ENCODE results near the gene SLC4A8.

Gene SLC4A8

DNA sequence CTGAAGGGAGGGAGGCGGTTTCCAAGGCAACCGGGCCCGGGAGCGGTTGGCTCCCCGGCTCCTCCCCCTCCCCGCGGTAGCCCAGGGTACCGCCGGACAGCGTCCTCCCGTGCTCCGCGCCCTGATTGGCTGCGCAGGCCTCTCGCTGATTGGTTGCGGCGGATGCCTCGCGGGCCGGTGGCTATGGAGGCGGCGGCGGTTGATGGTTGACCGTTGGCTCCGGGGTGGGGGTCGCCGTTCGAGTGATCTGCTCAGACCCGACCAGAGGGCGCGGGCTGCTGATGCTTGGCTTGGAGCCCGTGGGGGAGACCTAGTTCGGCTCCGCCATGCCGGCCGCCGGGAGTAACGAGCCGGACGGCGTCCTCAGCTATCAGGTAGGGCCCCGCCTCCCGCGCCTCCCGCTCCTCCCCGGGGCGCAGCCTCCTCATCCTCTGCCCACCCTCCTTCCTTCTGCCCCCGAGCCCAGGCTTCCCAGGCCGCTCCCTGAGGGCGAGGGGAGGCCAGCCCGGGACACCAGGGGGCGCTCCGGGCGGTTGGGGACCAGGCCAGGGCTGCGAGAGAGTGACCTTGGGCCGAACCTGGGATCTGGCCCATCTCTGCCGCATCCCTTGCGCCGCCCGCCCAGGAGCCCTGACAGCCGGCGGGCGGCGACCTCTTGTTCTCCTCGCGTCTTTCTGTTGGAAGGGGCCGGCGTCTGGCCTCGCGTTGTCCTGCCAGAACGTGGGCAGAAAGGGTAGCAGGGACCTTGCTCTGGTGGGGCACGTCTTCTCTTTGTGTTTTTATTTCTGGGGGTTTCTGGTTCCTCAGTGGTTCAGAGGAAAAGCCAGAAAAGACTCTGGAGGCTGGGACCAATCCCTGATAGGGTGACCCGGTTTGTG, at the start of gene SLC4A8:
Gene SLC4A8, plus strand, starts transcription at position 170 of the 878 bp plus-strand sequence. Its CDS starts 157 bp downstream, at position 327.
- peak; percentile 4 to 19 for DNase-seq

DNA sequence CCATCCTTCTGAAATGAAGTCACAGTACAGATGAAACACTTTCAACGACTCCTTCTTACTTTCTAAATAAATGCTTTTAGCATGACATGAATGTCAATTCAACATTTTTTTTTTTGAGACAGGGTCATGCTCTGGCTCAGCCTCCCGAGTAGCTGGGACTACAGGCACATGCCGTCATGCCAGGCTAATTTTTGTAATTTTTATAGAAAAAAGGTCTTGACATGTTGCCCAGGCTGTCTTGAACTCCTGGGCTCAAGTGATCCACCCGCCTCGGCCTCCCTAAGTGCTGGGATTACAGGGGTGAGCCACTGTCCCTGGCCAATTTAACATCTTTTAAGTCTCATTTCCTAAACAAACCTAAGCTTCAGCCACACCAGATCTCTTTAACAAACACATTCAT, 49.8 kb upstream of the SLC4A8 start:
- no peak for DNase-seq

DNA sequence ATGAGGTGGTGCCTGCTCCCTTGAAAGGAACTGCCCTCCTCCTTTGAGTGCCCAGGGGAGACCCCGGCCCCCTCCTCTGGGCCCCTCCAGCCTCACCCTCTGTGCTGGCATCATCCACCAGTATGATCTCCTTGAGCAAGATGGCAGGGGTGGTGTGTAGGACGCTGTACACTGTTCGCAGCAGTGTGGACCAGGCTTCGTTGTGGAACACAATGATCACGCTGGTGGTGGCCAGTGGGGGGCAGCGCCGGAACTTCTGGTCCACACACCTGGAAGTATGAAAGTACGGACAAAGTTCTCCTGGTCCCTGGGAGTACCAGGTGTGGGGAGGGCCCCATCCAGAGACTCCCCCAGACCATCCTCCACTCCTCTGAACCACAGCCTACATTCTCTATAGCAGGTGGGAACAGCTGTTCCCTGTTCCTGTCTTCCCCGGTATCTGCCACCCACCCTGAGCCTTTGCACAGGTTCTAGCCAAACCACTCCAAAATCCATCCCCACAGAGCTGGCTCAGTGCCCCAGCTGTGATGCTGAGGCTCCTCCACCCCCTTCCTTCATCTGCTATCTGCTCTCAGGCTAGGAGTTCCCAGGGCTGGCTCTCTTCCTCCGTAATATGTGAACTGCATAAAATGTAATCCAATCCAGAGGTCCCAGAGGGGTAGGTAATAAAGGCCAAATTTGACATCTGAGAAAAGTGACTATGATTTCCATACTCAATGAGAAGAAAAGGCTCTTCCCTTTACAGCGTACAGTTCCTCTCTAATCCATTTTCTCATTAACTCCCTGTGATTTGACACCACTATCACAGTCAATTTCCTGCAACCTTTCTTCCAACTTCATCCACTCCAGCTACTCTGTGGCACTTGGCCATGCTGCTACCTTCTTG, 47.3 kb upstream of the SLC4A8 start:
- DNase-seq, result no peak

DNA sequence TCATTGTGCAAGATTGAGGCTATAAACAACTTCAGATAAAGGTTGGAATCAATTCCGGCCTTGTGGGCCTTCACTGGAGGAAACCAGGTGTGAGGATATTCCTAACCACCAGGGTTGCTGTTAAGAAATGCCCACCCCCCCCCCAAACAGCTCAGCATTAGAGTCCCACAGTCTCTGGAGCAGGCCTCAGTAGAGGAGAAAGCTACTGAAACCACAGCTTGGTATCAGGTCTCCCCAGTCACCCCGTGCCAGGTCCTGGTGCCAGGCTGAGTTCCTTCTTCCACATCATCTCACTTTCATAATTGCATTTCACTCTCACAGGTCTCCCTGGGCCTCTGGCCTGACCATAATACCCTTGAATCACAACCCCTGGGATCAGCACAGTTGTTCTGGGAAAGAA, 45.9 kb upstream of the SLC4A8 start:
- no peak for DNase-seq

DNA sequence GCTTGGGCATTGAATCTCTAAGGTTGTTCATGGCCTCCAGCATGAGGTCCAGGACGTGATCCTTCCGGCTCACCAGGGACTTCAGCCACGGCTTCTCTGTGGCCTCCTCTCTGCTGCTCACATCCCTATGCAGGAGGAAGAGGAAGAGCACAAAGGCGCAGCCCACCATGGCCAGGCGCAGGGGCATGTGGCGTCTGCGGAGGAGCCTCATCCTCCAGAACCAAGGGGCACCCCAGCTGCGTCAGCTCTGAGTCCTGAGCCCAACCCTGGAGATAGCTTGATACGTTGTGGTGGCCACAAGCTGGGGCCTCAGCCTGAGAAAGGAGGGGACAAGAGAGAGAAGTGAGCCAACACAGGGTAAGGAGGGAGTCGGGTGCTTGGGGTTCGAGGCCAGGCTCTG, 45.1 kb upstream of the SLC4A8 start:
- no peak for DNase-seq

DNA sequence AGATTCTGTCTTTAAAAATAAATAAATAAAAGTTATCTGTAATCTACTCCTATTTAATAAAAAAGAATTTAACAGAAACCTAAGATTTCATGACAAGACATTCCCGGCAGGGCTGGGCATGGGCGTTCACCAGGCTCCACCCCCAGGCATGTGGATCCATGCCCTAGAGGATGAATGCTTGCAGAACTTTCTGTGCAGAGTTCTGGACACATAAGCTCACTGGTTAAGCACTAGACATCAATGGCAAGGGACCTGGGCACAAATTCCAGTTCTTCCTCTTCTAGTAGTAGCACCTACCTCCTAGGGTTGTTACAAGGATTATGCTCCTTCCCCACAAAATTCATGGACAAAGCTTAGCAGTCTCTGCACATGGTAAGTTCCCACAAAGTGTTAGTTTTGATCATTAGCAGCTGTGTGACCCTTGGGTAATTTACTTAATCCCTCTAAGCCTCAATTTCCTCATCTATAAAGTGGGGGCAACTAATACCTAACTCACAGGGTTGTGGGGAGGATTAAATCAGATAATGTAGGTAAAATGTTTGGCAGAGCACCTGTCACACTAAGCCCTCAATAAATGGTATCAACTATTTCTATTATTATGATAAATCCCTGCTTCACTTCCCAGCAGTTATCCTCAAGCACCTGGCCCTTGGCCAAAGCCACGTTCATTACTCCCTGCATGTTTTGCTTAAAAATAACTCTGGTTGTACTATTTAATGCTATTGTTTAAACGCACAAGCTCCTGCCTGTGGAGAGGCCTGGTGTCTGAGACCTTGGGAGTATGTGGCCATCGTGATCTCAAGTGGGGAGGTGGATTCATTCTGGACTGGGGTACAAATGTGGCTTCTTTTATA, 43.2 kb upstream of the SLC4A8 start:
- no peak for DNase-seq

DNA sequence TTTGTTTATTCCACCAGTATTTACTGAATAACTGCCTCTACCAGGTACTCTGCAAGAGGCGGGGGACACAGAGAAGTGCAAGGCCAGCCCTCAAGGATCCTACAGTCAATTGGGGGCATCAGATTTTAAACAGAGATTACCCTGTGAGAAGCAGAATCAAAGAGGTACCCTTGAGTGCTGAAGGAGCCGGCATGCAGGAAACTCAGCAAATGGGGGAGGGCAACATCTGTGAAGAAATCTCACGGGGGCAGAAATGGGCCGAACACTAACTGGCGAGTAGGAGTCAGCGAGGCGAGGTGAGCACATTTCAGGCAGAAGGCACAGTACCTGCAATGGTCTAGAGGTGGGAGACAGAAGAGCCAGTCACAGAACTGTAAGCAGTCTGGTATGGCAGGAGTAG, 42.5 kb upstream of the SLC4A8 start:
- no peak for DNase-seq

DNA sequence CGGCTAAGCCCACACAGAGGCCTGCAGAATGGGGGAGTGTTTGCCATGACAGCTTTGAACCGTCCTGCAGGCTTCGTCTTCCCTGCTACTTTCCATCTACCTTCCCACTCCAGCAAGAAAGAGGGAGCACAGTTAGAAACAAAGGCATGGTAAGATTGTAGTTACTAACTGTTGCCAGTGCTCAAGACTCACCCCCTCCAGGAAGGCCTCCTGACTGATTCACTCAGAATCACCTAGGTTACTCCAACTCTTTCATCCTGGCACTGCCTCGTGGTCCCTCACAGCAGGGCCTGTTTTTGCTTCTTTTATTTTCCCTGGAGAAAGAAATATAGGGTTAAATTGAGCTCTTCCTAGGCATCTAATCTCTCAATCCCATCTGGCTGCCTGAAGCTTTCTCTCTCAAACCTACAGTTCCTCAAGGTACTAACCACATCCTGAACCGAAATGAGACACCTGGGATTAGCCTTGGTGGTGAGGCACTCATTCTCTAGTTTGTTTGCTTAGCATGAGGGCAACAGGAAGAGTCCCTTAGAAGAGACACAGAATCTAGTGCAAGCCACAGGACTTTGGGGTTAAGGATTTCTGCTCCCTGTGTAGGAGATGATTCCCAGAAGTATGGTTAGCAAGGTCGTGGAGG, 41.2 kb upstream of the SLC4A8 start:
- DNase-seq, result no peak

DNA sequence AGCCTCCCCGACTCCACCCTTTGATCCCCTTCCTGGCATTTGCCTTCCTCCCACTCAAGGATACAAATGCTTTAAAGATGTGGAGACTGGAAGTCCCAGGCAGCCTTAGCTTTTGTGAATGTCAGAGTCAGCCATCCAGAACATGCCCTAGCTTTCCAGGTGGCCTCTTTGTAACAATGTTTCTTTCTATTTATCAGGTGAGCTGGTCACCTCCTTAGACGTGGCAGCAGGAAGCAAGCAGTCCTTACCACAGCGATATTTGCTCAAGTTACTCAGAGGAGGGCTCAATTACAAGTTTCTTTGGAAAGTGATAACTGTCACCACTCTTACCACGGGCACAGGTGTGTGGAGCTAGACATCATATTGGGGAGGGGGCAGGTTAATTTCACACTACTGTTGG, 38.3 kb upstream of the SLC4A8 start:
- no peak for DNase-seq

DNA sequence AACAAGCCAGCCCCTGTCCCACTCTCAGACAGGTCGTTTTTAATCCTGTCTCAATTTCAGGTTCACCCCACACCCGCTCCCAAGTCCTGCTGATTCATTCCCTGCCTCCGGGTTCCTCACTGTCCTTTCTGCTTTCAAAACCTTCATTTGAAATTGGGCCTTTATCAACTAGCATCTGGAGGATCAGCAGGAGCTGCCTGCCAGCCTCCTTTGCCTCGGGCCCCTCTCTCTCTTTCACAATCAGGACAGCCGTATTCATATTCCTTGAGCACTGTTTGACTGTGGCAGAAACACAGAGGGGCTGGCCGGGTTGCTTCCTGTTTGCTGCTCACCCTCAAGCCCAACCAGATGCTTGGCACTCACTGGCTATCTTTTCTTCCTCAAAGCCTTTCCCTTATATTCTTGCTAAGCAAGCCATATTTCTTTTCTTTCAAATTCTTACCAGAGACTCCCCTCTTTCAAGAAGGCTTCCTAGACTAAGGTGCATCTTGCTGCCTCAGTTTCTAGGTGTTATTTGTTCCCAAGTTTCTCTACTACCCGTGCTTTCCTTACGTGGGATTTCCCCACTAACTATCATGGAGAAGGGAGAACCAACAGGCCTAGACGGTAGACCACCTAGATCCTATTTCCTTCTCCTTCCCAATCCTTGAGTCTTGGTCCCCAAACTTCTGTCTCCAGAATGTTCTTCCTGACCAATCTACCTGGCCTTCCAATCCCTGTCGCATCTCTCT, 36.4 kb upstream of the SLC4A8 start:
- peak in 1 of 2 donors; percentile 35 for DNase-seq

DNA sequence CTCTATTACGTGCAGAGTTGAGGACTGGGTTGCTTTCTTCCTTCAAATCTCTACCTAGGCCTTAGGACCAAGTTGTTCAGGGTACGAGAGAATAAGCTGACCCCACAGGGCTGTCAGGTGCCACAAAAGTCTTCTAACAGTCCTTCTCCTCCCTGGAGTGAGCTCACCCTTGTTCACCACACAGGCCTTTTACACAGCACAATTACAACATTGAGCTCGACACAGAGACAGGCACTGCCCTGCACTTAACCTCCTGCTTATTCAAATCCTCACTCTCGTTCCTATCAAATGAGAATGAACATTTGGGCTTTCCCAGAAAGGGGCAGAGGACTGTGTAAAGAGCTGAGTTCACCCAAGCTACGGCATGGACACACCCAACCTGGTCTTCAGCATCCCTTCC, 35.8 kb upstream of the SLC4A8 start:
- DNase-seq, result no peak

DNA sequence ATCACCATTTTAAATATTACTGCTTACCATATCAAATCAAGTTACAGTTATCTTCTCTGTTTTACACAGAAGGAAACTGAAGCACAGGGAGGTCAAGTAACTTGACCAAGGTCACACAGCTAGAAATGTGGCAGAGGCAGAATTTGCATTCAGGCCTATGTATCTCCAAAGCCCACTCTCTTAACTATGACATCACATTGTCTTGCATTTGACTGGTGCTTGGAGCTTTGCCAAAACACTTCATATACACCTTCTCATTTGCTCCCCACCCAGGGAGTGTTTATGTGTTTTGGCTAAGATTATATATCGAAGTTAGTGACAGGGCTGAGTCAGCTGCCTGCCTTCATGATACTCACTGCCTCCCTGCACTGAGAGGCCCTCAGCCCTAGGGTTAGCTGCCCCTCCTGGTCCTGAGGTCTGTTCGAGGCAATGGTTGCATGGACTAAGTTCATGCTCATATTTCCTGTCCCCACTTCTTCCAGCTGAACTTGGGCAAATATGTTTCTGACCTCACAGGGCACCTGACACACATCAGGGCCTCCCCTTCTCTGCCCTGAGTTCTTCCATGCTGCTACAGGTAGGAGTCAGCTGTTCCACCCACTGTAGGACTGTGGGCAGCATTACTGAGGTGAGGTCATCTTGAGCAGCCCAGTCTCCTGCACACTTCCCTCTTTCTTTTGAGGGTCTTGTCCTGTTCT, 35.2 kb upstream of the SLC4A8 start:
- DNase-seq, result no peak

DNA sequence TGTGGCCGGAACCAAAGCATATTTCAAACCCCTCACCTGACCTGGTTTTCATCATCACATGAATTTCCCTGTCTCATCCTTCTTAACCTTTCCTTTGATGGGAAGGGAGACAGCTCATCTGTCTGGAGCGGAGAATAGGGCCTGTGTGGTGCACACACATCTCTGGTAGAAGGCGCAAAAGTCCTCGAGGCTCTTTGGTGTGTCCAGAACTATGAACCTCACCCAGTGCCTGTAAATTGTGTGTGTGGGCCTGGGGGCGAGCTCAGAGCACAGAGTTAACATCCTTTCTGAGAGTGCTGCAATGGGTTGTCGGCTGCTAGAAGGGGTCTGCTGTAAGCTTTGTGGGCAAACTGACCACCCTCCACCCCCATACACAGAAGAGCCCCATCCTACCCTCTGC, 34.2 kb upstream of the SLC4A8 start:
- no peak for DNase-seq

DNA sequence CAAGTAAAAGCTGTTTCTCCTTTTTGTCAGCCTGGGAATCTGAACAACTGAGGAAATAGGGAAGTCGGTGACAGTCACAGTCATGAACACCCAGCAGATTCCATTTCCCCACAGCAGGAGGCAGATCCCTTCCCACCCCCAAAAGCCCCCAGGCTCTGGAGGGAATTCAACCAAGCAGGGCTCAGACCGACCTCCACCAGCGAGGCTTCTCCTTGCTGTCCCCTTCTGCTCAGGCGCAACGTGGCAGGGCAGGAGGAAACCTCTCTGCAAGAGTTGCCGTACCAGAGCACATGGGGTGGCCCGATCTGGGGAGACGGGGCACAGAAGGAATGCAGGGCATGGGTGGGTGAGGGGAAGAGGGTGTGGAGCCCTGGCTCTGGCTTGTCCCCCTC, 33.7 kb upstream of the SLC4A8 start:
- peak; percentile 18 to 51 for DNase-seq

DNA sequence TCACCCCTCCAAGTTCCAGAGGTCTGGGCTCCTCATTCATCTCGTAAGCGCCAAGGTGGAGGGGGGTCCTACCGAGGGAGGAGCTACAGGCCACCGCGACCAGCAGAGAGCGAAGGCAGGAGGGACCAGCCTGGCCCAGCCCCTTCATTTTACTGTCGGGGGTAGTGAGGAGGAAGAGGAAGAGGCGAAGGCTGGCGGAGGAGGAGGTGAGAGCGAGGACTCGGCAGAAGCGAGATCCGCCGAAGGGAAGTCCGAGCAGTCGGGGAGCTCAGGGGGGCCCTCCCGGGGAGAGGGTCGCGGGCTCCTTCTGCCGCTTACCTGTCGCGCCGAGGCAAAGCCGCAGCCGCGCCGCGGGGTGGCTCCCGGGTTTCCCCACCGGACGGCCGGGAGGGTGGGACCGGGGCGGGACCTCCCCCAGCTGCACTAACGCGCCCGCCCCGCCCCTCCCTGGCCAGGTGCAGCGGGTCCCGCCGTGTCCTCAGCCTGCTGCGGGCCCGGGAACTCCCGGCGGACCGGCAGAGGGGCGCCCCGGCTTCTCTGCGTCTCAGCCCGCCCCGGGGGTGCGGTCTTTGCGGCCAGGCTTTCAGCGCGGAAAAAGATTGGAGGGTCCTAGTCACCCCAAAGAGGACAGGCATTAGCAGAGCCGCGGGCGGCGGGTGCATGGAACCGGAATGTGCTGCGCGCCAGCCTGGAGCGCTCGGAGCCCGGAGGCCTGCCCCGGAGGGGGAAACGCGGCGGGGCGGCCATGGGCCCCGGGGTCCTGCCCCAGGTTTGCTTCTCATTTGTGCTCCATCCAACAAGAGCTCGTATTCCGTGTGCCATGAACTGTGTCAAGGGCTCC, 33.1 kb upstream of the SLC4A8 start, which contains the start of gene GALNT6:
Gene GALNT6, minus strand, starts transcription at position 124 of the 841 bp plus-strand sequence. CDS start 11,625 bp downstream, outside the sequence.
- DNase-seq, result no peak

DNA sequence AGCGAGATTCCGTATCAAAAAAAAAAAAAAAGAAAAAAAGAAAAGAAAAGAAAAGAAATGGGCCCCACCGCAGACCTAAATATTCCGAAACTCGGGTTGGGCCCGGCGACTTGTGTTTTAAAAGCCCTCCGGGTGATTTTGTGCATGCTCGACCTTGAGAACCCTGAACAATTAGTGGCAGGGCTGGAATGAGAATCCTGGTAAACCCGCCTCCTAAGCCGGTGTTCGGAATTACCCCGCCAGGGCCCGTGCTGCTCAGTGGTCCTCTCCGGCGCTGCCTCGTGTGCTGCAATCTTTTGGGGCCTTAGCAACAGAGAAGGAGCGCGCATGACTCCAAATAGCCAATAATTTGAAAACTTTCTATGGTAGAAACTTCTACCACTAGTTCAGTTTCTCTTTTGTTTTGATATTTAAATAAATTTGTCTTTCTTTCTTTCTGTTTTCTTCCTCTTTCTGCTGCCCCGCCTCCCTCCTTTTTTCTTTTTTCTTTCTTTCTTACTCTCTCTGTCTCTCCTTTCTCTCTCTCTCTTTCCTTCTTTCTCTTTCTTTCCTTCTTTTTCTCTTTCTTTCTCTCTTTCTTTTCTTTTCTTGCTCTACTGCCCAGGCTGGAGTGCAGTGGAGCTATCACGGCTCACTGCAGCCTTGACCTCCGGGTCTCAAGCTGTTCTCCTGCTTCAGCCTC, 31.9 kb upstream of the SLC4A8 start:
- peak in 1 of 2 donors; percentile 9 for DNase-seq

DNA sequence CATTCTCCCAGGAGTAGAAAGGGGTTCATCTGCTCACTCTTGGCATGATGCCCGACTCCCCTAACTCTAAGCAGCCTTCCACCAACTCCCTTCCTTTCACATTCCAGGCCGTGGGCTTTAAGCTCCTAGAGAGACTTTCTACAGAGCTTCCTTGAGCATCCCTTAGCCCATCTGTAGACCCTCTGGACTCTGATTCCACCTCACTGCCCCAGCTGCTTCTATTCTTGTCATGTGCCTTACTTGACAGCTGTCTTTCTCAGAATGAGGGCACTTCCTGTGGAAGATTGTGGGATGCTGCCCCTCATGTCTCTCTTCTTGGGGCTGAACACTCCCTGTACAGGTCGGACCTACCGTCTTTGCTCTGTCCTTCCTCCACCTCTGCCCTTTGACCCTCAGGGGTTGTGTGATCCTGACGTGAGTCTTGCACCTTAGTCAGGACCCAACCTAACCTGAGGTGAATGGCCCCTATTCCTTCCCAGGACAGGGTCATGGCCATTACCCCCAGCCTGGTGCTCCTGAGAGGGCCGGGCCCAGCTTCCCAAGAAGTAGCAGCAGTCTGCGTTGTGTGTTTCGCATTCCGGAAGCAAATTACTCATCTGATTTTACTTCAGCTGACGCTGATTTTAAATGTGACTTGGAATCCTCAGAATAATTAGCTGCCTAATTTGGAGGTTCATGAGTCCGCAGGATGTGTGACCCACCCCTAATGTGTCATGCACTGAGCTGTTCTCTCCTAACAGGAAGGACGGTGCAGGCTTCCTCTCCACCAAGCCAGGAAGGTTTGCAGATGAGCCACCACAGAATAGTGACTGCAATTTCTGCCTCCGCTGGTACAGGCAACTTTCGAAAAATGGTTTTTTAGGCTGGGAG, 30.7 kb upstream of the SLC4A8 start:
- peak in 1 of 2 donors; percentile 89 for DNase-seq

All from bone marrow (tissue), 2 donors.